DOHH2 (cell line): Measurements from ENCODE around the gene RPS6KA6.

ENCODE experiments used
- CTCF ChIP-seq: fragments of 200-600 bp; sonication (generic); IDR thresholded peaks from one replicate; pipeline ENCODE4 v1.5.1; 2014; ENCODE audit warnings: antibody characterized with exemption, mild to moderate bottlenecking, low read depth, low read length; ENCODE audit not compliant: poor library complexity, severe bottlenecking
- EZH2phosphoT487 ChIP-seq: fragments of 200-600 bp; sonication (generic); IDR thresholded peaks from 2 replicates; pipeline ENCODE4 v1.6.1; 2017; ENCODE audit warnings: borderline replicate concordance, mild to moderate bottlenecking, antibody characterized with exemption, low read length, moderate library complexity, mixed read lengths

DNA sequence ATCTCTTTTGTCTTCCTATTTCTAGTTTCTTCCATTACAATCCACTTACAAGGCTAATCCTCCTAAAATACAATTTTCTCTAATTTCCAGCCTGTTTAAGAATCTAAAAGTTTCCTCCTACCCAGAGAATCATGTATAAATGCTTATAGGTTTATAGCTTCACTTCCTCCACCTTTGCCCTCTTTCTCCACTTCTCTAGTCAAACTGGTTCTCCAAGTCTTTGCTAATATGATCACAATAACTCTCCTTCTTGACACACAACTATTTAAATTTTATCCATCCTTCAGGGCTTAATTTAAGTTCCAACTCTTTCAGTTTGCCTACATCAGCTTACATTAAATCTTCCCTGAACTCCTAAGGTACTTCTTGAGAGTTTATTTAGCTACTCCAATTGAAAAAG is 69.2 kb downstream of the RPS6KA6 start:
- TF ChIP-seq CTCF (no peak), EZH2phosphoT487 (no peak)
